ENCODE results near the gene LYZ. TPM values are rescaled to one million over a fixed set of nuclear protein-coding genes. Genes with fewer than 3 reads are reported as not detected.
A peak's percentile ranks its signal among the peaks of the same experiment; 100 is the strongest.

The LYZ gene
- total RNA-seq, 1 donor from 2014 or later = 30.8 TPM

GRCh38 chr12:69388371-69388770 lies 40.2 kb downstream of the LYZ start:
- Histone ChIP-seq H3K27me3 (ENCODE audit: low read depth) (no peaks in the 10 kb centered on the region), H3K36me3 (peaks cover 5% of the 10 kb centered on the region), H3K4me3 (no peak overlapping the region), H3K27ac (replicated peaks) (no peak overlapping the region), H3K4me1 (no peaks in the 10 kb centered on the region), H3K9me3 (replicated peaks) (no peaks in the 10 kb centered on the region)
- DNase-seq = no peak
- intact Hi-C loops (cut with micrococcal nuclease) = loop anchor here (10.0 kb wide), 1 partner anchor 186 kb away; no protein-coding TSS in a partner anchor
- peak; percentile 68 for TF ChIP-seq CTCF (IDR thresholded peaks at IDR 0.05; ENCODE audit: borderline replicate concordance)

- no peaks in the 10 kb centered on the region for H3K9me3 ChIP-seq (replicated peaks)
- DNase-seq = no peak
- H3K36me3 ChIP-seq = peaks cover 5% of the 10 kb centered on the region
- TF ChIP-seq CTCF (IDR thresholded peaks at IDR 0.05; ENCODE audit: borderline replicate concordance) = no peak
- no peak overlapping the region for H3K27ac ChIP-seq (replicated peaks)
- no peak overlapping the region for H3K4me3 ChIP-seq
- no peaks in the 10 kb centered on the region for H3K4me1 ChIP-seq
- intact Hi-C loops (cut with micrococcal nuclease) = loop anchor here (10.0 kb wide), 1 partner anchor 185 kb away; no protein-coding TSS in a partner anchor
- H3K27me3 ChIP-seq (ENCODE audit: low read depth) = no peaks in the 10 kb centered on the region
Observed at GRCh38 chr12:69389831-69390230, 41.6 kb downstream of the LYZ start.

- H3K4me3 ChIP-seq = no peak overlapping the region
- no peak for TF ChIP-seq CTCF (IDR thresholded peaks at IDR 0.05; ENCODE audit: borderline replicate concordance)
- H3K9me3 ChIP-seq (replicated peaks) = peaks cover 6% of the 10 kb centered on the region
- H3K27ac ChIP-seq (replicated peaks) = no peak overlapping the region
- peaks cover 11% of the 10 kb centered on the region for H3K36me3 ChIP-seq
- intact Hi-C loops (cut with micrococcal nuclease) = no loop called here
- no peaks in the 10 kb centered on the region for H3K27me3 ChIP-seq (ENCODE audit: low read depth)
- H3K4me1 ChIP-seq = no peaks in the 10 kb centered on the region
- no peak for DNase-seq
Observed at GRCh38 chr12:69392179-69392928, 44.2 kb downstream of the LYZ start.

- Histone ChIP-seq H3K4me3 (no peak overlapping the region), H3K27me3 (ENCODE audit: low read depth) (no peaks in the 10 kb centered on the region), H3K27ac (replicated peaks) (no peak overlapping the region), H3K9me3 (replicated peaks) (peaks cover 7% of the 10 kb centered on the region), H3K36me3 (peaks cover 11% of the 10 kb centered on the region), H3K4me1 (no peaks in the 10 kb centered on the region)
- DNase-seq = no peak
- intact Hi-C loops (cut with micrococcal nuclease) = no loop called here
- no peak for TF ChIP-seq CTCF (IDR thresholded peaks at IDR 0.05; ENCODE audit: borderline replicate concordance)
Observed at GRCh38 chr12:69396041-69396440, 47.9 kb downstream of the LYZ start.

GRCh38 chr12:69396963-69397362 lies 48.8 kb downstream of the LYZ start:
- Histone ChIP-seq H3K4me1 (no peaks in the 10 kb centered on the region), H3K27ac (replicated peaks) (no peak overlapping the region), H3K27me3 (ENCODE audit: low read depth) (no peaks in the 10 kb centered on the region), H3K9me3 (replicated peaks) (peaks cover 7% of the 10 kb centered on the region), H3K36me3 (peaks cover 10% of the 10 kb centered on the region), H3K4me3 (no peak overlapping the region)
- no peak for TF ChIP-seq CTCF (IDR thresholded peaks at IDR 0.05; ENCODE audit: borderline replicate concordance)
- no peak for DNase-seq
- intact Hi-C loops (cut with micrococcal nuclease) = no loop called here

Data from left ventricle myocardium inferior (tissue), 1 donor.